ENCODE results near the gene B3GNT8.
"Not testable (repeated sequence)": the region's sequence is repeated elsewhere in the genome, so short reads cannot be mapped to it uniquely, and the experiment has no call there.

The B3GNT8 gene

DNA sequence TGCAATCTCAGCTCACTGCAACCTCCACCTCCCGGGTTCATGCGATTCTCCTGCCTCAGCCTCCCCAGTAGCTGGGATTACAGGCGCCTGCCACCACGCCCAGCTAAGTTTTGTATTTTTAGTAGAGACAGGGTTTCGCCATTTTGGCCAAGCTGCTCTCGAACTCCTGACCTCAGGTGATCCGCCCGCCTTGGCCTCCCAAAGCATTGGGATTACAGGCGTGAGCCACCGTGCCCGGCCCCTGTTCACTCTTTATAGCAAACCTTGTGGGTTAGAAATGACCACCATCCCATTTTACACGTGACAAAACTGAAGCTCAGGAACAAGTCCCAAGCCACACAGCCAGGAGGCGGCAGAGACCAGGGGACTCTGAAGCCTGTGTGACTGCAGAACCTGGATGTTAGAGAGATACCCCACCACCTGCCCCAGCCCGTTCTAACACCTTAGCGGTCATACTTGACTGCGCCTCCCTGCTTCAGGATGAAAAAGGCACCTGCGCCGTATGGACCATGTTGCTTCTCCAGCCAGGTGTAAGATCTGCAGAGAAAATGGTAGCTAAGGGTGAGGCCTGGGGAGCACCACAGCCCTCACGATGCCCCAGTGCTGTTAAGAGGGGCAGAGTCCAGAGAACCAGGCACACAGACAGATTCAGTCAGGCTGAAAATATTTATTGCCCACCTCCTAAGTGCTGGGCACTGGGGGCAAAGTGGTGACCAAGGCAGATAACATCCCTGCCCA is 8.9 kb upstream of the B3GNT8 start:
- no peak for DNase-seq

- not testable (repeated sequence) for DNase-seq
These were observed 8.2 kb upstream of the B3GNT8 start for GRCh38 chr19:41435376-41435775.

GRCh38 chr19:41434450-41434849 is 7.3 kb upstream of the B3GNT8 start:
- no peak for DNase-seq

- DNase-seq = no peak
These were observed 6.0 kb upstream of the B3GNT8 start for GRCh38 chr19:41433171-41433570.

DNA sequence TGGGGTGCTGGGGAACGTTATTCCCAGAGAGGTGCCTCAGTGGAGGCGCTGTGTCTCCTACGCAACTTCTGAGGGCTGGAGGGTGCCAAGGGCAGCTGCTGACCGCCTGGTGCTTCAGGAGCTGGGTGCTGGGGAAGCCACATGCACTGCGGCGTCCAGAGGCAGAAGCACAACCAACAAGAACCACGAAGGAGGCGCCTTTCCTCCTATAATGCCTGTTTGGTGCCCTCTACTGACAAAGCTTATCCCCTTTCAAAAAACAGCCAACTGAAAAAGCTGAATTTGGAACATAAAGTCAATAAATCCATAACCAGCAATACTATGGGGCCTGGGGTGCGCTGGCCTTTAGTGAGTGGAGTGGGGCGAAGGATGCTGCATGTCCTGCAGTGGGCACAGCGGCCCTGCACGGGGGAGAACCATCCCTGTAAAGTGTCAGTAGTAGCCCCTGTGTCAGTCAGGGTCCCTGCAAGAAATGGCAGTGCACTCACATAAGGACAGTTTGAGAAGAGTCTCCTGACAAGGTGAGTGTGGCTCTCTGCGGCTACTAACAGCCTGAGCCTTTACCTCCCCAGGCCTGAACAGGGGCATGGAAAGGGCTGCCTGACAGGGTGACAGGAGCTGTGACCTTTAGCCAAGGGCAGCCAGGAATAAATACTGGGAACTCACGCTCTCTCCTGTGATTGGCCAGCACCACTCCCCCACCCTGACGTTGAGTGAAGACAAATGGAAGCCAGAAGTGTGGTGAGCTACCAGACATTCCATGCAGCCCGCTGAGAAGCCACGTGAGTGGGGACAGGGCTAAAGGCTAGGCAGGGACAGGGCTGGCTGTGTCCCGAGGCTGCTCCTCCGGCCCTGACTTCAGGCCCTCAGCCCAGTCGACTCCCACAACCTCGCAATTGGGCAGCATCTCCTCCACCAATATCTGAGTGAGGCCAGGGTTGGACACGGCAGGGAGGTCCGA is 4.5 kb upstream of the B3GNT8 start:
- DNase-seq = peak; percentile 21 to 40

DNA sequence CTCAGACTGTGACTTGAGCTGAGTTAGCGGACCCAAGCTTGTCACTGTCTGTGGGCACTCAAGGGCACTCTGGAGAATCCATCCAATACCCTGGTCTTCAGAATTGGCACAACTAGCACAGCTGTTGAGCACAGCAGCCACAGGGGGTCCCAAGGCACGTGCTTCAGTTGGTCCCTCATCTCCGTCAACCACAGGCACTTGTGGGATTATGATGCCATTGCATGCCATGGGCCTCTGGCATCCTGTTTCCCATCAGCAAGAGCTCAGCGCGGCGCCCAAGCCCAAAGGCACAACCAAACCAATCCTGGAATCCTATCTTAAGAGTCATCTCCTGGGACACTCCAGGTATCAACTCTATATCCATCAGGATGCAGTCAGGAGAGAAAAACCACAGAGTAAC is 3.7 kb upstream of the B3GNT8 start:
- no peak for DNase-seq

DNA sequence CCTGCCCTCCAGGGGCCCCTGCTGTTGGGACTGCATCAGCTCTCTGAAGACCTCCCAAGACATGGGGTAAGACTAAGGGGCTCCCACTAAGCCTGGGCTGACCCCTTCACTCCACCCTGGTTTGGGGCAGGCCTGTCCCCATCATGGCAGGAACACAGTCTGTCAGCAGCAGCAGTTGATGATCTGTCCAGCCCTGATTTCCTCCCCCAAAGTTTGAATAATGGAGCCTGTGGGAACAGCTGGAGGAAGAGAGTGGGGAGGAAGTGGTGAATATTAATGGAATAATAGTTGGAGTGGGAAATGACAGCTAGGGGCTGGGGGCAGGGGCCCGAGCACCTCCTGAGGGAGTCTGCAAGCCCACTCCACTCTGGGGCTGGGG is 1.3 kb upstream of the B3GNT8 start:
- DNase-seq = no peak

DNA sequence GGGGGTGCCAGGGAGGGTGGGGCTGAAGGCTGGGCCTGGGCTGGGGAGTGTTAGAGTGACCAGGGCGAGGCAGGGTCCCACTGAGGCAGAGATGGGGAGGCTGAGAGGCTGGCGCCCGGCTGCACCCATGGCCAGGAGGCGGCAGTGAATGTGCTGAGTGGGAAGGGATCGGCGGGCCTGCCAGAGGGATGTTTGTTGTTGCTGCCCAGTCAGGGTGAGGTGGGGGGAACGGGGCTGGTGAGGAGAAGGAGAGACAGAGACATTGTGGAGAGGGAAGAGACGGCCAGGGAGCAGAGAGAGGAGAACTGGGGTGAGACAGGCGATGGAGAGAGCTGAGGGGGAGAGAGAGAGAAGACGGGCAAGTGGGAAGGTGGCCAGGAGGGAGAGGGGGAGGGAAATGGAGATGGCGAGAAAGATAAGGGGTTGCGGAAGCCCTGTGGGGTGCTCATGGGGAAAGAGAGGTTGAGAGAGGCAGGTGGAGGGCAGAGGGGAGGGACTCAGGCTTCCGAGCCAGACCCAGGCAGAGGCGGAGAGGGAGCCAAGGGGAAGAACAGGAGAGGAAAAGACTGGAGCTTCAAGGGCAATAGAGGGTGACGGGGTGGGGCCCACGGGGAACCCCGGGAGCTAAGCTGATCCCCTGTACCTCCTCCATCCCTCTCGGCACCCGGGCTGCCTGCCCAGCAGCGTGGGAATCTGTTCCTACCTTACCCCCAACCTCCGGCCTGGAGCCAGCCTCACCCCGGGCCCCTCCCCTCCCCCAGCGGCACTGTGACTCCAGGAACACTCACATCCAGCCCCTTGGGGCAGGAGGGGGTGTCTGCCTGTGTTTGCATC is 690 bp upstream of the B3GNT8 start:
- DNase-seq = peak; percentile 21 to 41

DNA sequence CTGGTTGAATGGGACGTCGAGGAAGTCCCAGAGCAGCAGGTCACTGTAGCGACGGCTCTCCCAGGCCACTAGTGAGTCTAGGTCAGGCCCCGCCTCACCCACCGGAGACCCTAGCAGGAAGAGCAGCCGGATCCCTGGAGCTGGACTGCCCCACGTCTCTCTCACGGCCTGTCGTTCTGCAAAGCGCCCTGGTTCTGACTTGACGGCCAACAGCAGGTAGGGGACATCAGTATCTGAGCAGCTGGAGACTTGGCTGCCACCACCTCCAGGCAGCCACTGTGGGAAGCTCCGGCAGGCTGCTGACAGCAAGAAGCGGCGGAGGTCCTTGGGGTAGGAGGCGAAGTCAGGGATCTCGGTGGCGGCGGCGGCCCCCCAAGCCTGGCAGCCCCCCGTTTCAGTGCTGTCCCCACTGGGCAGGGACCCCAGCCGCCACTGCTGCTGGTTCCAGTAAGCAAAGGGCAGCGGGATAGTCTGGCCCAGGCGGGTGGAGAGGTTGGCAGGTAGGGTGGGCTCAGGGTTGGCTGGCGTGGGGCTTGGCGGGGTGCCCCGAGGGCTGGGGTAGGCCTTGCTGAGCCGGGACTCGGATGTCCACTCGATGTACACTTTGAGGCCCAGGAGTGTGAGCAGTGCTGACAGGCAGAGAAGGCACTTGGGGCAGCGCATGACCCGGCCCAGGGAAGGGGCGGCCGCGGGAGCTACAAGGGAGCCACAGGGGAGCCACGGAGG is 895 bp downstream of the B3GNT8 start:
- DNase-seq = no peak

GRCh38 chr19:41425174-41426115 is 1.7 kb downstream of the B3GNT8 start:
- DNase-seq = no peak

GRCh38 chr19:41424335-41425173 is 2.6 kb downstream of the B3GNT8 start:
- DNase-seq = no peak

DNA sequence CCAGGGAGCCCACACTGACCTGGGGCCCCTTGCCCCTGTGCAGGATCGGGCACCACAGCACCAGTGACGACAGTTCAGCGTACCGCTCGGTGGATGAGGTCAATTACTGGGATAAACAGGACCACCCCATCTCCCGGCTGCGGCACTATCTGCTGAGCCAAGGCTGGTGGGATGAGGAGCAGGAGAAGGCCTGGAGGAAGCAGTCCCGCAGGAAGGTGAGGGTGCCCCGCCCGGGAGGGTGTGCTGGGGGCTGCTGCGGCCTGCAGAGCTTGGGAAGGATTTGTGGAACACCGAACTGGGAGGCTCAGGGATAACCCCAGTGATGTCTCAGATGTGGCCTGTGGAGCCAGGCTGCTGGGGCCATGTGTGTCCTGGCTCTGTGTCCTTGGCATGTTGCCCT is 4.2 kb downstream of the B3GNT8 start:
- no peak for DNase-seq

DNA sequence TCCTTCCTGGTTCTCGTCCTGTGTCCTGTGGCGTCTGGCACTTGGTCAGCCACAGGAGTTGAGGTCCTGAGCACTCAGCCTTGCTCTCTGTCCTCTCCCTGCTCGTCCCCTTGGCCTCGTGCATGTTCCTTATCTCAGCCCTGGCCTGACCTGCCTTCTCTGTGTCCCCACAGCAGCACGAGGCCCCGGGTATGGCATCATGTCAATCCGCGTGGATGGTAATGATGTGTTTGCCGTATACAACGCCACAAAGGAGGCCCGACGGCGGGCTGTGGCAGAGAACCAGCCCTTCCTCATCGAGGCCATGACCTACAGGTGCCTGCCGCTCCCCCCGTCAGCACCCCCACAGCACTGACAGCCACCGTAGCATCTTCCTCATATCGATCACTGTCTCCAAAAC is 4.7 kb downstream of the B3GNT8 start:
- no peak for DNase-seq

GRCh38 chr19:41421973-41422372 is 5.2 kb downstream of the B3GNT8 start:
- no peak for DNase-seq

GRCh38 chr19:41421314-41421713 is 5.9 kb downstream of the B3GNT8 start:
- DNase-seq = peak in 1 of 2 experiments; percentile 55

- DNase-seq = no peak
These were observed 6.9 kb downstream of the B3GNT8 start for GRCh38 chr19:41420101-41420880.

- no peak for DNase-seq
These were observed 10.9 kb downstream of the B3GNT8 start for GRCh38 chr19:41416194-41416674.

- DNase-seq = peak; percentile 90 to 91
These were observed 12.0 kb downstream of the B3GNT8 start for GRCh38 chr19:41415154-41415571.

- DNase-seq = no peak
These were observed 12.7 kb downstream of the B3GNT8 start for GRCh38 chr19:41414461-41414860.

Data from SHP77 (cell line).